Peyer's patch (tissue), 4 donors: Measurements from ENCODE around the gene TBC1D10B. TPM values are rescaled to one million over a fixed set of nuclear protein-coding genes. Genes with fewer than 3 reads are reported as not detected.

Experiments
- DNase-seq, 3 donors: peaks; one replicate each; pipeline ENCODE4 v3.0.0-alpha.2; 2017 to 2019
- H3K27ac ChIP-seq, 4 donors: fragments of 200-600 bp; sonication (generic); one replicate each; pipeline ENCODE4 v1.5.1; 2016 to 2019
- H3K27me3 ChIP-seq, 2 donors: fragments of 200-600 bp; sonication (generic); one replicate each; pipeline ENCODE4 v1.5.1; 2019
- H3K36me3 ChIP-seq, 3 donors: fragments of 200-600 bp; sonication (generic); one replicate each; pipeline ENCODE4 v1.5.1; 2016 to 2019
- H3K4me1 ChIP-seq, 4 donors: fragments of 200-600 bp; sonication (generic); one replicate each; pipeline ENCODE4 v1.5.1; 2016 to 2019
- H3K4me3 ChIP-seq, 4 donors: fragments of 200-600 bp; sonication (generic); 1 replicate in 3 of 4; 2 replicates in 1 of 4; pipeline ENCODE4 v1.5.1; 2016 to 2019; ENCODE audit warnings: mild to moderate bottlenecking in 1 of 4
- H3K9me3 ChIP-seq, 4 donors: fragments of 200-600 bp; sonication (generic); one replicate each; pipeline ENCODE4 v1.5.1; 2016 to 2019; ENCODE audit warnings: mild to moderate bottlenecking in 1 of 4
- CTCF ChIP-seq, 6 experiments: fragments of 450-650 bp in 4 of 6; fragments of 200-600 bp in 2 of 6; sonication (generic) in 1 of 6; IDR thresholded peaks; one replicate each; pipeline ENCODE4 v1.5.1; 2017 to 2019; ENCODE audit warnings: antibody characterized with exemption in 6 of 6, mild to moderate bottlenecking in 3 of 6, moderate library complexity in 1 of 6
- POLR2A ChIP-seq, 2 donors: fragments of 450-650 bp; IDR thresholded peaks; one replicate each; pipeline ENCODE4 v1.5.1; 2017; ENCODE audit warnings: antibody characterized with exemption in 2 of 2, mild to moderate bottlenecking in 2 of 2, moderate library complexity in 2 of 2
- total RNA-seq, 4 donors: library from RNA; depleted of rRNA; stranded (reverse); fragments of >200 nt; gene quantifications; one replicate each; pipeline ENCODE4 v1.1.0, GENCODE V29; 2016

Gene TBC1D10B
- total RNA-seq, 4 donors from 2014 or later = 37.1 to 58.2 (median 48.9) TPM

GRCh38 chr16:30368122-30368791 is 2.0 kb downstream of the TBC1D10B start:
- Histone ChIP-seq H3K9me3 (no peaks in the 10 kb centered on the region), H3K27ac (peak overlapping the region; percentile 4 to 75 (median 62)), H3K4me1 (peaks cover 0 to 28% (median 8%) of the 10 kb centered on the region in 4 donors), H3K36me3 (peaks cover 0 to 22% (median 0%) of the 10 kb centered on the region in 3 donors), H3K4me3 (peak overlapping the region; percentile 73 to 99 (median 93)), H3K27me3 (no peaks in the 10 kb centered on the region)
- no peak for DNase-seq
- TF ChIP-seq POLR2A (IDR thresholded peaks at IDR 0.05) (no peak), CTCF (IDR thresholded peaks at IDR 0.05) (no peak)

DNA sequence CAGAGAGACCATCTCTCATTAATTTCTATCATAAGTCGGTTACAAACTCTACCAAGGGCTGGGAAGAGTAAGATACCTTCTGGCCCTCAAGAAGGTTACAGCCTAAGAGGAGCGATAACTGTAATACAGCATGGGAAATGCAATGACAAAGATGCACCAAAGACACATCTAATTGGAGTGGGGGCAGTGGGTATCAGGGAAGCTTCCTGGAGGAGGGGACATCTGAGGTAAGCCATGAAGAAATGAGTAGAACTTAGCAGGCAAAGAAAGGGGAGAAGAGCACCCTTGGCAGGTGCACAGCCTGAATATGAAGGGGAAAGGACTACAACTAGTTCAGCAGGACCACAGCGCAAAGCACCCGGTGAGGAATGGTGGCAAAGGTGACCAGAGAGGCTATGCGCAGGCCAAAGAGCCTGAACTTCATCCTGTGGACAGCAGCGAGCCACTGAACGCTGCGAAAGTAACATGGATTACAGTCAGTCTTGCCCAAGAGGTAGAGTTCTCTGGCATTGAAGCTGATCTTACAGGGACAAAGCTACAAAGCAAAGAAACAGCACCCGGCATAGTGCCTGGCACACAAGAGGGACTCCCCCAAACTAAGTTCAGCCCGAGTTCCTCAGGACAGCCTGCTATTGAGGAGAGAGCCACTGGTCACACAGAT is 2.8 kb downstream of the TBC1D10B start:
- Histone ChIP-seq H3K9me3 (no peaks in the 10 kb centered on the region), H3K27me3 (no peaks in the 10 kb centered on the region), H3K27ac (peak overlapping the region in 2 of 4 donors; percentile 52 to 75), H3K36me3 (peaks cover 0 to 30% (median 0%) of the 10 kb centered on the region in 3 donors), H3K4me1 (peaks cover 0 to 28% (median 8%) of the 10 kb centered on the region in 4 donors), H3K4me3 (peak overlapping the region; percentile 73 to 99 (median 93))
- DNase-seq = no peak
- TF ChIP-seq POLR2A (IDR thresholded peaks at IDR 0.05) (no peak), CTCF (IDR thresholded peaks at IDR 0.05) (no peak)

- no peak for TF ChIP-seq POLR2A (IDR thresholded peaks at IDR 0.05)
- peaks cover 0 to 36% (median 0%) of the 10 kb centered on the region in 3 donors for H3K36me3 ChIP-seq
- H3K27me3 ChIP-seq = no peaks in the 10 kb centered on the region
- DNase-seq = no peak
- no peak overlapping the region for H3K27ac ChIP-seq
- H3K4me1 ChIP-seq = peaks cover 0 to 27% (median 8%) of the 10 kb centered on the region in 4 donors
- H3K4me3 ChIP-seq = no peak overlapping the region
- no peaks in the 10 kb centered on the region for H3K9me3 ChIP-seq
Observed at GRCh38 chr16:30366511-30366910, 3.8 kb downstream of the TBC1D10B start.

GRCh38 chr16:30365200-30365599 is 5.1 kb downstream of the TBC1D10B start:
- no peak overlapping the region for H3K27ac ChIP-seq
- TF ChIP-seq POLR2A (IDR thresholded peaks at IDR 0.05) (no peak), CTCF (IDR thresholded peaks at IDR 0.05) (no peak)
- H3K4me3 ChIP-seq = no peak overlapping the region
- DNase-seq = no peak
- H3K27me3 ChIP-seq = no peaks in the 10 kb centered on the region
- H3K4me1 ChIP-seq = peaks cover 0 to 24% (median 8%) of the 10 kb centered on the region in 4 donors
- no peaks in the 10 kb centered on the region for H3K9me3 ChIP-seq
- H3K36me3 ChIP-seq = peaks cover 0 to 49% (median 0%) of the 10 kb centered on the region in 3 donors

DNA sequence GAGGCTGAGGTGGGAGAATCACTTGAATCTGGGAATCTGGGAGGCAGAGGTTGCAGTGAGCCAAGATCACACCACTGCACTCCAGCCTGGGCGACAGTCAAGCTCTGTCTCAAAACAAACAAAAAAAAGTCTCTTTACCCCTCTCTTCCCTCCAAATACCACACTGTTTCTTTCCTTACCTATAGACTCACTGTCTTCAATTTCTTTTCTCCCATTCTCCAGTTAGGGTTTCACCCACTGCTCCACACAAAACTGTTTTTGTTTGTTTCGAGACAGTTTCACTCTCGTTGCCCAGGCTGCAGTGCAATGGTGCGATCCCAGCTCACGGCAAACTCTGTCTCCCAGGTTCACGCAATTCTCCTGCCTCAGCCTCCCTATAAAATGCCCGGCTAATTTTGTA is 9.1 kb downstream of the TBC1D10B start:
- no peak for DNase-seq
- H3K27me3 ChIP-seq = no peaks in the 10 kb centered on the region
- no peak for TF ChIP-seq CTCF (IDR thresholded peaks at IDR 0.05)
- TF ChIP-seq POLR2A (IDR thresholded peaks at IDR 0.05) = no peak
- H3K4me3 ChIP-seq = no peak overlapping the region
- H3K4me1 ChIP-seq = peaks cover 0 to 13% (median 1%) of the 10 kb centered on the region in 4 donors
- H3K27ac ChIP-seq = no peak overlapping the region
- no peaks in the 10 kb centered on the region for H3K9me3 ChIP-seq
- H3K36me3 ChIP-seq = peaks cover 0 to 78% (median 0%) of the 10 kb centered on the region in 3 donors

- Histone ChIP-seq H3K4me3 (no peak overlapping the region), H3K27ac (no peak overlapping the region), H3K36me3 (peaks cover 0 to 69% (median 0%) of the 10 kb centered on the region in 3 donors), H3K9me3 (no peaks in the 10 kb centered on the region), H3K4me1 (peaks cover 0 to 20% (median 5%) of the 10 kb centered on the region in 4 donors), H3K27me3 (no peaks in the 10 kb centered on the region)
- no peak for TF ChIP-seq CTCF (IDR thresholded peaks at IDR 0.05)
- no peak for TF ChIP-seq POLR2A (IDR thresholded peaks at IDR 0.05)
- no peak for DNase-seq
Observed at GRCh38 chr16:30359871-30360170, 10.5 kb downstream of the TBC1D10B start.
